Measurements from ENCODE around the gene OR51G2. TPM values are rescaled to one million over a fixed set of nuclear protein-coding genes. Genes with fewer than 3 reads are reported as not detected.

OR51G2 gene
- total RNA-seq, 1 experiment from 2014 or later = not detected

GRCh38 chr11:4882543-4882942, 36.6 kb downstream of the OR51G2 start:
- ChIA-PET POLR2A (no interaction called here), CTCF (no interaction called here)
- no peaks in the 10 kb centered on the region for H3K9me3 Mint-ChIP-seq (ENCODE audit: unreplicated experiment)
- no peak for TF ChIP-seq CTCF (IDR thresholded peaks at IDR 0.05; ENCODE audit: insufficient read depth in 1 of 2, low read depth in 1 of 2, low read length in 1 of 2, severe bottlenecking in 1 of 2, unreplicated experiment in 1 of 2)
- Histone ChIP-seq H3K4me1 (no peaks in the 10 kb centered on the region), H3K4me3 (ENCODE audit: low read depth, low read length) (no peak overlapping the region), H3K36me3 (ENCODE audit: control insufficient read depth, insufficient read depth, low read length) (no peaks in the 10 kb centered on the region), H3K27me3 (replicated peaks; ENCODE audit: control insufficient read depth, insufficient read depth, low read length) (no peaks in the 10 kb centered on the region), H3K9me3 (no peaks in the 10 kb centered on the region)
- H3K27ac Mint-ChIP-seq (ENCODE audit: unreplicated experiment) = no peak overlapping the region
- no peaks in the 10 kb centered on the region for H3K36me3 Mint-ChIP-seq (ENCODE audit: insufficient read depth, unreplicated experiment)
- no TSS peak for BruUV-seq (replicated peaks)
- H3K4me3 Mint-ChIP-seq (ENCODE audit: unreplicated experiment) = no peak overlapping the region
- intact Hi-C loops (cut with micrococcal nuclease; ENCODE audit: unreplicated experiment) = no loop called here
- H3K27me3 Mint-ChIP-seq (ENCODE audit: insufficient read depth, unreplicated experiment) = peaks cover 8% of the 10 kb centered on the region
- no peak for DNase-seq
- no peaks in the 10 kb centered on the region for H3K4me1 Mint-ChIP-seq (ENCODE audit: low read depth, unreplicated experiment)

DNA sequence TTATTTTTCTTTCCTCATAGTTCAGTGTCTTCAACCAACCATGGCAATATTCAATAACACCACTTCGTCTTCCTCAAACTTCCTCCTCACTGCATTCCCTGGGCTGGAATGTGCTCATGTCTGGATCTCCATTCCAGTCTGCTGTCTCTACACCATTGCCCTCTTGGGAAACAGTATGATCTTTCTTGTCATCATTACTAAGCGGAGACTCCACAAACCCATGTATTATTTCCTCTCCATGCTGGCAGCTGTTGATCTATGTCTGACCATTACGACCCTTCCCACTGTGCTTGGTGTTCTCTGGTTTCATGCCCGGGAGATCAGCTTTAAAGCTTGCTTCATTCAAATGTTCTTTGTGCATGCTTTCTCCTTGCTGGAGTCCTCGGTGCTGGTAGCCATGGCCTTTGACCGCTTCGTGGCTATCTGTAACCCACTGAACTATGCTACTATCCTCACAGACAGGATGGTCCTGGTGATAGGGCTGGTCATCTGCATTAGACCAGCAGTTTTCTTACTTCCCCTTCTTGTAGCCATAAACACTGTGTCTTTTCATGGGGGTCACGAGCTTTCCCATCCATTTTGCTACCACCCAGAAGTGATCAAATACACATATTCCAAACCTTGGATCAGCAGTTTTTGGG, 37.2 kb downstream of the OR51G2 start, which contains the start of gene OR51T1:
Gene OR51T1, plus strand, starts transcription at position 41 of the 641 bp plus-strand sequence. Its CDS starts 0 bp downstream, at position 41.
- H3K36me3 Mint-ChIP-seq (ENCODE audit: insufficient read depth, unreplicated experiment) = no peaks in the 10 kb centered on the region
- no peaks in the 10 kb centered on the region for H3K36me3 ChIP-seq (ENCODE audit: control insufficient read depth, insufficient read depth, low read length)
- H3K4me1 Mint-ChIP-seq (ENCODE audit: low read depth, unreplicated experiment) = no peaks in the 10 kb centered on the region
- intact Hi-C loops (cut with micrococcal nuclease; ENCODE audit: unreplicated experiment) = no loop called here
- H3K9me3 ChIP-seq = no peaks in the 10 kb centered on the region
- H3K27me3 ChIP-seq (replicated peaks; ENCODE audit: control insufficient read depth, insufficient read depth, low read length) = no peaks in the 10 kb centered on the region
- no peaks in the 10 kb centered on the region for H3K9me3 Mint-ChIP-seq (ENCODE audit: unreplicated experiment)
- ChIA-PET POLR2A (no interaction called here), CTCF (no interaction called here)
- H3K27ac Mint-ChIP-seq (ENCODE audit: unreplicated experiment) = no peak within 1 kb of the TSS
- H3K27me3 Mint-ChIP-seq (ENCODE audit: insufficient read depth, unreplicated experiment) = peaks cover 8% of the 10 kb centered on the region
- DNase-seq = no peak
- H3K4me3 ChIP-seq (ENCODE audit: low read depth, low read length) = no peak within 1 kb of the TSS
- H3K4me3 Mint-ChIP-seq (ENCODE audit: unreplicated experiment) = no peak within 1 kb of the TSS
- no peaks in the 10 kb centered on the region for H3K4me1 ChIP-seq
- no TSS peak for BruUV-seq (replicated peaks)
- TF ChIP-seq CTCF (IDR thresholded peaks at IDR 0.05; ENCODE audit: insufficient read depth in 1 of 2, low read depth in 1 of 2, low read length in 1 of 2, severe bottlenecking in 1 of 2, unreplicated experiment in 1 of 2) = no peak

DNA sequence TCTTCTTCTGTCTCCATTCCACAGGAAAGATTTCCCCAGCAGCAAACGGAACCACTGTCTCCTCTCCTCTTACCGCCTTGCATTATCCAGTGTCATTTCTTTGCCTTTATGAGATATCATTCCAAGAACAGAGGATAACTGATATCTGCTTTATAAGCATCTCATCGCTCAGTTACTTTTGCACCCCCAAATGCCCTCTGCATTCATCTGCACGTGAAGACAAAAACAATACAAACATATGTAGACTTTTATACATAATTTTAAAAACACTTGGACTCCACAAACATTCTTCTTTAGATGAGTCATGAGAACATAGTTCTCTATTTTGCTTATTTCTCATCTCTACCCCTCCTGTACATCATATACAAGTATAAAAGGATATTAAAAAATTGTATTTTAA, 38.0 kb downstream of the OR51G2 start:
- Histone ChIP-seq H3K27me3 (replicated peaks; ENCODE audit: control insufficient read depth, insufficient read depth, low read length) (no peaks in the 10 kb centered on the region), H3K4me1 (no peaks in the 10 kb centered on the region), H3K4me3 (ENCODE audit: low read depth, low read length) (no peak overlapping the region), H3K9me3 (no peaks in the 10 kb centered on the region), H3K36me3 (ENCODE audit: control insufficient read depth, insufficient read depth, low read length) (no peaks in the 10 kb centered on the region)
- Mint-ChIP-seq H3K27ac (ENCODE audit: unreplicated experiment) (no peak overlapping the region), H3K4me3 (ENCODE audit: unreplicated experiment) (no peak overlapping the region), H3K9me3 (ENCODE audit: unreplicated experiment) (no peaks in the 10 kb centered on the region), H3K27me3 (ENCODE audit: insufficient read depth, unreplicated experiment) (peaks cover 8% of the 10 kb centered on the region), H3K36me3 (ENCODE audit: insufficient read depth, unreplicated experiment) (no peaks in the 10 kb centered on the region), H3K4me1 (ENCODE audit: low read depth, unreplicated experiment) (no peaks in the 10 kb centered on the region)
- BruUV-seq (replicated peaks) = no TSS peak
- TF ChIP-seq CTCF (IDR thresholded peaks at IDR 0.05; ENCODE audit: insufficient read depth in 1 of 2, low read depth in 1 of 2, low read length in 1 of 2, severe bottlenecking in 1 of 2, unreplicated experiment in 1 of 2) = no peak
- ChIA-PET CTCF (no interaction called here), POLR2A (no interaction called here)
- no peak for DNase-seq
- intact Hi-C loops (cut with micrococcal nuclease; ENCODE audit: unreplicated experiment) = no loop called here
